Measurements from ENCODE around the gene CAMK1D.
"Not testable (repeated sequence)": the region's sequence is repeated elsewhere in the genome, so short reads cannot be mapped to it uniquely, and the experiment has no call there.

- TF ChIP-seq CTCF (IDR thresholded peaks at IDR 0.05; ENCODE audit: low read length); EZH2 (IDR thresholded peaks at IDR 0.05; ENCODE audit: borderline replicate concordance, low read length): not testable (repeated sequence)
Measured at GRCh38 chr10:12354696-12355095, 5.3 kb downstream of the CAMK1D start.
